ENCODE measurements around the gene PSMA6. TPM values are rescaled to one million over a fixed set of nuclear protein-coding genes. Genes with fewer than 3 reads are reported as not detected.
A peak's percentile ranks its signal among the peaks of the same experiment; 100 is the strongest.
"Not testable (repeated sequence)": the region's sequence is repeated elsewhere in the genome, so short reads cannot be mapped to it uniquely, and the experiment has no call there.

Gene PSMA6
- total and polyA plus RNA-seq, 2 donors, result 124 to 138 TPM

- Histone ChIP-seq H3K27ac (ENCODE audit: low read depth) (no peak overlapping the region), H3K4me1 (ENCODE audit: insufficient read depth) (no peaks in the 10 kb centered on the region), H3K4me3 (ENCODE audit: low read depth, low read length) (no peak overlapping the region), H3K36me3 (ENCODE audit: insufficient read depth) (no peaks in the 10 kb centered on the region)
- no peak for DNase-seq (ENCODE audit: extremely low spot score)
- WGBS, result 92% methylated on average over 3 of the region's 3 CpGs
These were observed 2.6 kb upstream of the PSMA6 start for GRCh38 chr14:35289623-35290022.

GRCh38 chr14:35292770-35293561 lies 784 bp downstream of the PSMA6 start:
- DNase-seq (ENCODE audit: extremely low spot score), result peak; percentile 1

GRCh38 chr14:35295845-35296161 lies 3.6 kb downstream of the PSMA6 start:
- 84% methylated on average over 1 of the region's 1 CpG for WGBS
- Histone ChIP-seq H3K4me1 (ENCODE audit: insufficient read depth) (no peaks in the 10 kb centered on the region), H3K36me3 (ENCODE audit: insufficient read depth) (no peaks in the 10 kb centered on the region), H3K27ac (ENCODE audit: low read depth) (no peak overlapping the region), H3K4me3 (ENCODE audit: low read depth, low read length) (no peak overlapping the region)
- no peak for DNase-seq (ENCODE audit: extremely low spot score)

More at GRCh38 chr14:35292770-35293561, 784 bp downstream of the PSMA6 start:
- H3K36me3 ChIP-seq (ENCODE audit: insufficient read depth), result no peaks in the 10 kb centered on the region
- 8% methylated on average over 14 of the region's 14 CpGs for WGBS
- H3K27ac ChIP-seq (ENCODE audit: low read depth), result peak overlapping the region; percentile 65
- no peaks in the 10 kb centered on the region for H3K4me1 ChIP-seq (ENCODE audit: insufficient read depth)
- peak overlapping the region; percentile 95 for H3K4me3 ChIP-seq (ENCODE audit: low read depth, low read length)

GRCh38 chr14:35296545-35296944 lies 4.4 kb downstream of the PSMA6 start:
- H3K27ac ChIP-seq (ENCODE audit: low read depth), result no peak overlapping the region
- DNase-seq (ENCODE audit: extremely low spot score), result no peak
- no peak overlapping the region for H3K4me3 ChIP-seq (ENCODE audit: low read depth, low read length)
- H3K36me3 ChIP-seq (ENCODE audit: insufficient read depth), result no peaks in the 10 kb centered on the region
- 86% methylated on average over 3 of the region's 3 CpGs for WGBS
- no peaks in the 10 kb centered on the region for H3K4me1 ChIP-seq (ENCODE audit: insufficient read depth)

DNA sequence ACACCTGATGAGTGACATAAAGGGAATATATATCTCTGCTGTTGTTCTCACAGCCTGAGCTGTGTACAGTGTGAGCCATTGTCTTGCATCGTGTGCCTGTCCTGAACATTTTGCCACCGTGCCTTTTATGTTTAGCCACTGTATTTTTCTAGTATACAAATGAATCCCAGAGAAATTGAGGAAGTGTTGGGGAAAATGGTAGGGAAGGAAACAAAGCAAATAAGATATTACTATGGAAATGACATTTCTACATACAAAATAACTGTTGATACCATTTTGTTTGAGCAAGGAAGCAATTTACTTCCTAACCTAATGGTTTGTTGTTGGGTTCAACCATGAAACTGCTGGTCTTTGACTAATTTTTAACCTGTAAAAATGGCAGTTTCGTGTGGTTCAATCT lies 5.5 kb downstream of the PSMA6 start:
- 93% methylated on average over 3 of the region's 3 CpGs for WGBS
- DNase-seq (ENCODE audit: extremely low spot score), result no peak
- H3K4me1 ChIP-seq (ENCODE audit: insufficient read depth), result no peaks in the 10 kb centered on the region

DNA sequence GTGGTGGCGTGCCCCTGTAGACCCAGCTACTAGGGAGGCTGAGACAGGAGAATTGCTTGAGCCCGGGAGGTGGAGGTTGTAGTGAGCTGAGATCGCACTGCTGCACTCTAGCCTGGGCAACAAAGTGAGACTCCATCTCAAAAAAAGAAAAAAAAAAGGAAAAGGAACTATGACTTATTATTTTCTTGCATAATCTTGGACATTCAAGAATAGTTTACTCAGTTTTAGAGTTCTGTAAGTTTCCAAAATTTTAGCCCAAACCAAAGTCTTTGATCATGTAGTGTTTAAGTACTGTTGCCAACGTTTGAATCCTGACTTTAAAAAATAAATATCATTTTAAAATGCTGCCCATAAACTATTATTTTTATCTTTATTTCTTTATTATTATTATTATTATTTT lies 6.2 kb downstream of the PSMA6 start:
- 87% methylated on average over 4 of the region's 4 CpGs for WGBS
- Histone ChIP-seq H3K36me3 (ENCODE audit: insufficient read depth) (no peaks in the 10 kb centered on the region), H3K27ac (ENCODE audit: low read depth) (no peak overlapping the region), H3K4me3 (ENCODE audit: low read depth, low read length) (no peak overlapping the region), H3K4me1 (ENCODE audit: insufficient read depth) (no peaks in the 10 kb centered on the region)
- no peak for DNase-seq (ENCODE audit: extremely low spot score)

More for the DNA sequence above, 5.5 kb downstream of the PSMA6 start:
- Histone ChIP-seq H3K27ac (ENCODE audit: low read depth) (no peak overlapping the region), H3K4me3 (ENCODE audit: low read depth, low read length) (no peak overlapping the region), H3K36me3 (ENCODE audit: insufficient read depth) (no peaks in the 10 kb centered on the region)

GRCh38 chr14:35299708-35300107 lies 7.5 kb downstream of the PSMA6 start:
- no peak for DNase-seq (ENCODE audit: extremely low spot score)
- WGBS, result 71% methylated on average over 1 of the region's 1 CpG
- no peaks in the 10 kb centered on the region for H3K4me1 ChIP-seq (ENCODE audit: insufficient read depth)
- no peak overlapping the region for H3K4me3 ChIP-seq (ENCODE audit: low read depth, low read length)
- H3K27ac ChIP-seq (ENCODE audit: low read depth), result no peak overlapping the region
- no peaks in the 10 kb centered on the region for H3K36me3 ChIP-seq (ENCODE audit: insufficient read depth)

DNA sequence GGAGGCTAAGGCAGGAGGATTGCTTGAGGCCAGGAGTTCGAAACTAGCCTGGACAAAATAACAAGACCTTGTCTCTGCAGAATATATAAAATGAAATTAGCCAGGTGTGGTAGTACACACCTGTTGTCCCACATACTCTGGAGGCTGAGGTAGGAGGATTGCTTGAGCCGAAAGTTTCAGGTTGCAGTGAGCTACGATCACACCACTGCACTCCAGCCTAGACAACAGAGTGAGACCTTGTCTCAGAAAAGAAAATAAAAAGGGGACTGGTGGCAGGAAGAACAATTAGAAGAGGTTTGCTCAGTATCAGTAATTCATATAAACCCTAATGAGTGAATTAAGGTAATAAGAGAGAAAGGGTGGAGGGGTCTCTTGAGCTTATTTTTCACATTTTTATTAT lies 8.0 kb downstream of the PSMA6 start:
- Histone ChIP-seq H3K27ac (ENCODE audit: low read depth) (no peak overlapping the region), H3K4me1 (ENCODE audit: insufficient read depth) (no peaks in the 10 kb centered on the region), H3K36me3 (ENCODE audit: insufficient read depth) (no peaks in the 10 kb centered on the region), H3K4me3 (ENCODE audit: low read depth, low read length) (no peak overlapping the region)
- DNase-seq (ENCODE audit: extremely low spot score), result no peak
- 94% methylated on average over 3 of the region's 3 CpGs for WGBS

DNA sequence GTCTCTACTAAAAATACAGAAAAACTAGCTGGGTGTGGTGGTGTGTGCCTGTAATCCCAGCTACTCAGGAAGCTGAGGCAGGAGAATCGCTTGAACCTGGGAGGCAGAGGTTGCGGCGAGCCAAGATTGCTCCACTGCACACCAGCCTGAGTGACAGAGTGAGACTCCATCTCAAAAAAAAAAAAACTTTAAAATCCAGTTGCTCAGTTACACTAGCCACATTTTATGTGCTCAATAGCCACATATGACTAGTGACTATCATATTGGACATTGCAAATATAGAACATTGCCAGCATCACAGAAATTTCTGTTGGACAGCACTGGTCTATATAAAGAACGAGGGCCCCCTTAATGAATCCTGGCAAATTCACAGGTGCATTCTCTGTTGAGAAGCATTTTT lies 9.2 kb downstream of the PSMA6 start:
- H3K27ac ChIP-seq (ENCODE audit: low read depth); H3K36me3 ChIP-seq (ENCODE audit: insufficient read depth); DNase-seq (ENCODE audit: extremely low spot score); H3K4me3 ChIP-seq (ENCODE audit: low read depth, low read length); H3K4me1 ChIP-seq (ENCODE audit: insufficient read depth): not testable (repeated sequence)
- 87% methylated on average over 4 of the region's 4 CpGs for WGBS

DNA sequence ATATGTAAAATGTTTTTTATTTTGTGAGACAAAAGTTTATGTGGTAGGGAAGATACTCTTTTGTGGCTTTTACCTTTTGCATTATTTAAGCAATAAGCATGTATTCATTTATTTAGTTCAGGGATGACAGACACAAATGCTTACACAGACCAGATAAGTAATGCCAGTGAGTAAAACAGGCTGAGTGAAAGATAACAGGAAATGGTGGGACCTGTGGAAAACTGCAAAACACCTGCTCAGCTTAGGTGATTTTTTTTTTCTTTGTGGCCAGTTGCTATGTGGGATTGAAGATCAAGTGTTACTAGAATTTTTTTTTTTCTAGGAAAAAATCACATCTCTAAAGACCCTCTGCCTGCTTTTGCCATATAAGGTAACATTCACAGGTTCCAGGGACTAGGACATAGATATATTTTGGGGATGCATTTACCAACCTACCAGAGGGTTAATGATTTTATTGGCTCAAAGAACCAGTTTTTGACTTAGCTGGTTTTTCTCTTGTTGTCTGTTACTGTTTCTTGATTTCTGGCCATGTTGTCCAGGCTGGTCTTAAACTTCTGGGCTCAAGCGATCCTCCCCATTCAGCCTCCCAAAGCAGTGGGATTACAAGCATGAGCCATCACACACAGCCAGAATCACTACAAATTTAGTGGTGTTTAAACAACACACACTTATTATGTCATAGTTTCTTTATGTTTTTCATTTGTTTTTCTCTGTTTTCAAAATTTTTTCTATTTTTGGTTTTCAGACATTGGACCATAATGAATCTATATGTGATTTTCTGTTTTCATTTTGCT lies 9.8 kb downstream of the PSMA6 start:
- Histone ChIP-seq H3K4me1 (ENCODE audit: insufficient read depth) (no peaks in the 10 kb centered on the region), H3K4me3 (ENCODE audit: low read depth, low read length) (no peak overlapping the region), H3K36me3 (ENCODE audit: insufficient read depth) (no peaks in the 10 kb centered on the region), H3K27ac (ENCODE audit: low read depth) (no peak overlapping the region)
- no peak for DNase-seq (ENCODE audit: extremely low spot score)
- 98% methylated on average over 1 of the region's 1 CpG for WGBS

DNA sequence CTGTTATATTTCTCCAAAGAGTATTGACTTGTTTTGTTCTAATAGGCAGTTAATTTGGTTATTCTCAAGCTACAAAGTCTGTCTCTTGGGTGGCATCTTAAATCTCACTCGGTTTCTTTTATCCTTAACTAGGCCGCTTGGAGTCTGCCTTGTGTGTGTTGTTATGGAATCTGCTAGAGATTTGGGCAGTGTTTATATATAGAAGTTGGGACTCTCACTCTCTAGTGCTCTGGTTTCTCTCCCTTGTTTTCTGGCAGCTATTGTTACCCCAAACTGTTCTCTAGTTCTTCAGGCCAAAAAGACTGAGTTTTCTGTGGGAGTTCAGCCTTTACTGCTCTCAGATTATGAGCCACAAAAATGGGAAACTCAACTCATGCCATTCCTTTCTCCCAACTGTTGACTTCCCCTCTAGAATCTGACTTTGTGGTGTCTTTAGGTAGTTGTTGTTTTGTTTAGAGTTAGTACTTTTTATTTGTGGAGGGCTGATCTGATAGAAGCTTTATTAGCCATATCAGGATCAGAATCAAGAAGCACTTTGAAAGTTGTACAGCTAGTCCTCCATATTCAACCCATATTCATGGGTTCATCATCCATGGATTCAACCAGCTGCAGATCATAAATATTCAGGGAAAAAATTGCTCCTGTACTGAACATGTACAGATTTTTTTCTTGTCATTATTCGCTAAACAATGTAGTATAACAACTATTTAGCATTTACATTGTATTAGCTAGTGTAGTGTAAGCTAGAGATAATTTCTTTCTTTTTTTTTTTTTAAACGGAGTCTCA lies 11.2 kb downstream of the PSMA6 start:
- WGBS, result 92% methylated on average over 4 of the region's 4 CpGs
- H3K4me1 ChIP-seq (ENCODE audit: insufficient read depth), result no peaks in the 10 kb centered on the region
- H3K36me3 ChIP-seq (ENCODE audit: insufficient read depth), result no peaks in the 10 kb centered on the region
- H3K27ac ChIP-seq (ENCODE audit: low read depth), result no peak overlapping the region
- no peak overlapping the region for H3K4me3 ChIP-seq (ENCODE audit: low read depth, low read length)
- no peak for DNase-seq (ENCODE audit: extremely low spot score)

GRCh38 chr14:35304812-35305462 lies 12.8 kb downstream of the PSMA6 start:
- Histone ChIP-seq H3K36me3 (ENCODE audit: insufficient read depth) (no peaks in the 10 kb centered on the region), H3K4me1 (ENCODE audit: insufficient read depth) (no peaks in the 10 kb centered on the region), H3K27ac (ENCODE audit: low read depth) (no peak overlapping the region), H3K4me3 (ENCODE audit: low read depth, low read length) (no peak overlapping the region)
- DNase-seq (ENCODE audit: extremely low spot score), result no peak
- 97% methylated on average over 5 of the region's 5 CpGs for WGBS

GRCh38 chr14:35305633-35306032 lies 13.5 kb downstream of the PSMA6 start:
- Histone ChIP-seq H3K27ac (ENCODE audit: low read depth) (no peak overlapping the region), H3K4me1 (ENCODE audit: insufficient read depth) (no peaks in the 10 kb centered on the region), H3K36me3 (ENCODE audit: insufficient read depth) (no peaks in the 10 kb centered on the region), H3K4me3 (ENCODE audit: low read depth, low read length) (no peak overlapping the region)
- 90% methylated on average over 3 of the region's 3 CpGs for WGBS
- no peak for DNase-seq (ENCODE audit: extremely low spot score)
